Right atrium auricular region (tissue), 2 donors: ENCODE measurements around the gene FAM149A. TPM values are rescaled to one million over a fixed set of nuclear protein-coding genes. Genes with fewer than 3 reads are reported as not detected.

ENCODE experiments used
- DNase-seq: peaks from one replicate; pipeline ENCODE4 v3.0.0-alpha.2; 2019; ENCODE audit warnings: low spot score
- H3K27ac ChIP-seq, 2 donors: fragments of 200-600 bp; sonication (generic); 1 replicate in 1 of 2; 2 replicates in 1 of 2; pipeline ENCODE4 v1.5.1; 2016 to 2019
- H3K27me3 ChIP-seq, 2 donors: fragments of 200-600 bp; sonication (generic); one replicate each; pipeline versions ENCODE4 v1.5.1 to v1.6.0; 2017 to 2019
- H3K36me3 ChIP-seq: fragments of 200-600 bp; sonication (generic); one replicate; pipeline ENCODE4 v1.5.1; 2016
- H3K4me1 ChIP-seq, 2 donors: fragments of 200-600 bp; sonication (generic); one replicate each; pipeline versions ENCODE4 v1.5.1 to v1.6.0; 2017 to 2019
- H3K4me3 ChIP-seq, 2 donors: fragments of 200-600 bp; sonication (generic); 1 replicate in 1 of 2; 2 replicates in 1 of 2; pipeline ENCODE4 v1.5.1; 2017 to 2019; ENCODE audit warnings: mild to moderate bottlenecking in 1 of 2, moderate library complexity in 1 of 2
- H3K9me3 ChIP-seq, 2 donors: fragments of 200-600 bp; sonication (generic); one replicate each; pipeline ENCODE4 v1.5.1; 2019
- total RNA-seq, 2 donors: library from RNA; depleted of rRNA; stranded (reverse); fragments of >200 nt; gene quantifications; one replicate each; pipeline ENCODE4 v1.1.0, GENCODE V29; 2016
- TF ChIP-seq, protein P1 (sequence below), 2 donors: fragments of 200-600 bp; sonication (generic); IDR thresholded peaks; one replicate each; pipeline ENCODE4 v1.5.1; 2019; ENCODE audit warnings: antibody characterized with exemption in 2 of 2

FAM149A gene
- total RNA-seq, 2 donors from 2014 or later: 6.7 to 6.8 TPM

- Histone ChIP-seq H3K36me3 (peaks cover 8% of the 10 kb centered on the region), H3K27me3 (no peaks in the 10 kb centered on the region), H3K4me3 (peak overlapping the region; percentile 77 to 88), H3K27ac (peak overlapping the region; percentile 91 to 98), H3K4me1 (peaks cover 0 to 26% of the 10 kb centered on the region in 2 donors), H3K9me3 (no peaks in the 10 kb centered on the region)
- TF ChIP-seq, protein P1, sequence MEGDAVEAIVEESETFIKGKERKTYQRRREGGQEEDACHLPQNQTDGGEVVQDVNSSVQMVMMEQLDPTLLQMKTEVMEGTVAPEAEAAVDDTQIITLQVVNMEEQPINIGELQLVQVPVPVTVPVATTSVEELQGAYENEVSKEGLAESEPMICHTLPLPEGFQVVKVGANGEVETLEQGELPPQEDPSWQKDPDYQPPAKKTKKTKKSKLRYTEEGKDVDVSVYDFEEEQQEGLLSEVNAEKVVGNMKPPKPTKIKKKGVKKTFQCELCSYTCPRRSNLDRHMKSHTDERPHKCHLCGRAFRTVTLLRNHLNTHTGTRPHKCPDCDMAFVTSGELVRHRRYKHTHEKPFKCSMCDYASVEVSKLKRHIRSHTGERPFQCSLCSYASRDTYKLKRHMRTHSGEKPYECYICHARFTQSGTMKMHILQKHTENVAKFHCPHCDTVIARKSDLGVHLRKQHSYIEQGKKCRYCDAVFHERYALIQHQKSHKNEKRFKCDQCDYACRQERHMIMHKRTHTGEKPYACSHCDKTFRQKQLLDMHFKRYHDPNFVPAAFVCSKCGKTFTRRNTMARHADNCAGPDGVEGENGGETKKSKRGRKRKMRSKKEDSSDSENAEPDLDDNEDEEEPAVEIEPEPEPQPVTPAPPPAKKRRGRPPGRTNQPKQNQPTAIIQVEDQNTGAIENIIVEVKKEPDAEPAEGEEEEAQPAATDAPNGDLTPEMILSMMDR (IDR thresholded peaks at IDR 0.05): peak in 1 of 2 donors; percentile 20
- DNase-seq: no peak
Observed at GRCh38 chr4:186190581-186191199, 86.2 kb downstream of the FAM149A start.

DNA sequence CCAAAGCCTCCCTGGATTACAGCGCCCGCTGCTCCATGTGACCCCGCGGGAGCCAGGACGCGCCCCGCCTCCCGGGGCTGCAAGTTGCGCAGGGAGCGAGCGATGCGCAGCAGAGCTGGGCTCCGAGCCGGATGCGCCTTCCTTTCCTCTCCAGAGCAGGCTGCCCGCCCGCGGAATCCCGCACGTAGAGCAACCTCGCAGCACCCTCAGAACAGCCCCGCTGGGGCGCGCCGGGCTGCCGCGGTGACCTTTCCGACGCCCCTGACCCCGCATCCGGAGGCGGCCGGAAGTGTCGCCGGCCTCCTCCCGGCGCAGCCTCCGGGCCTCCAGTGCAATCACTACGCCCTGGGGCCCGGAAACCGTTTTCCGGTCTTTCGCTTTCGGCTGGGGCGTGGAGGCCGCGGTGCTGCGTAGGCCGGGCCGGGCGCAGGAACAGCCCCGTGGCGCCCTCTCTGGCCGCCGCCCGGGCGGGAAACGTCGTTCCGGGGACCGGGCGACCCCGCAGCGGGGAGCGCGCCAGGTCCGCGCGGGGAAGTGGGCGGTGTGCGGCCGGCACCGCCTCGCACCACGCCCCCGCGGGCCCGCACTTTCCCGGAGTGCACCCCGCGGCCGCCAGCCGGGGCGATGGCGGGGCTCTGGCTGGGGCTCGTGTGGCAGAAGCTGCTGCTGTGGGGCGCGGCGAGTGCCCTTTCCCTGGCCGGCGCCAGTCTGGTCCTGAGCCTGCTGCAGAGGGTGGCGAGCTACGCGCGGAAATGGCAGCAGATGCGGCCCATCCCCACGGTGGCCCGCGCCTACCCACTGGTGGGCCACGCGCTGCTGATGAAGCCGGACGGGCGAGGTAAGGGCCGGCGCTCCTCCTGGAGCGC lies 86.9 kb downstream of the FAM149A start, which contains the start of gene CYP4V2:
CYP4V2 (plus strand) TSS at position 368 of the 866 bp plus-strand sequence; CDS start at position 625, 257 bp downstream.
- no peaks in the 10 kb centered on the region for H3K9me3 ChIP-seq
- peaks cover 0 to 26% of the 10 kb centered on the region in 2 donors for H3K4me1 ChIP-seq
- peak within 1 kb of the TSS; percentile 77 to 88 for H3K4me3 ChIP-seq
- H3K36me3 ChIP-seq: peaks cover 8% of the 10 kb centered on the region
- H3K27ac ChIP-seq: peak within 1 kb of the TSS; percentile 91 to 98
- TF ChIP-seq, protein P1 (IDR thresholded peaks at IDR 0.05): peak; percentile 35 to 59
- H3K27me3 ChIP-seq: no peaks in the 10 kb centered on the region
- peak; percentile 75 for DNase-seq

- H3K27ac ChIP-seq: peak overlapping the region; percentile 91 to 98
- peak overlapping the region; percentile 77 to 88 for H3K4me3 ChIP-seq
- no peaks in the 10 kb centered on the region for H3K27me3 ChIP-seq
- TF ChIP-seq, protein P1 (IDR thresholded peaks at IDR 0.05): no peak
- H3K4me1 ChIP-seq: peaks cover 0 to 26% of the 10 kb centered on the region in 2 donors
- DNase-seq: peak; percentile 62
- H3K36me3 ChIP-seq: peaks cover 11% of the 10 kb centered on the region
- no peaks in the 10 kb centered on the region for H3K9me3 ChIP-seq
Observed at GRCh38 chr4:186192066-186192612, 87.6 kb downstream of the FAM149A start.

- DNase-seq: no peak
- H3K4me1 ChIP-seq: peaks cover 0 to 26% of the 10 kb centered on the region in 2 donors
- H3K36me3 ChIP-seq: peaks cover 13% of the 10 kb centered on the region
- H3K27me3 ChIP-seq: no peaks in the 10 kb centered on the region
- TF ChIP-seq, protein P1 (IDR thresholded peaks at IDR 0.05): no peak
- H3K4me3 ChIP-seq: no peak overlapping the region
- H3K9me3 ChIP-seq: no peaks in the 10 kb centered on the region
- H3K27ac ChIP-seq: peak overlapping the region; percentile 34 to 98
Observed at GRCh38 chr4:186193851-186194250, 89.3 kb downstream of the FAM149A start.

DNA sequence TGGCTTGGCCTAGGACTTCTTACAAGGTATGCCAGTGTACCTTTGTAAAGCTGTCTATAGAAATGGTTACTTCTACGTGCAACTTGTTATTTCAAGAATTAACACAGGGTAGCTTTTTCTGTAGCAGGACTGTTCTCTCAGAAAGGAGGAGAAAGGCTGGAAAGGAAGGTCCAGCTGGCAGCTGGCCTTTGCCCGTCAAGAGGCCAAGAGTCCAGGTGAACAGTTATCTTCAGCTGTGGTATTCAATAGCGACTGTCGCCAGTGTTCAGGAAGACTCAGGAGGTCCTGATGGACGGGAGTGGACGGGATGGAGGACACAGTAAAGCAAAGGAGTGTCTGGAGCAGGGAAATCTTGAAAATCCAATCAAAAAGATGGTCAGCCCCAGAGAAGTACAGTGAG lies 91.6 kb downstream of the FAM149A start:
- no peaks in the 10 kb centered on the region for H3K9me3 ChIP-seq
- peaks cover 0 to 17% of the 10 kb centered on the region in 2 donors for H3K4me1 ChIP-seq
- TF ChIP-seq, protein P1 (IDR thresholded peaks at IDR 0.05): no peak
- H3K27ac ChIP-seq: no peak overlapping the region
- DNase-seq: no peak
- H3K36me3 ChIP-seq: peaks cover 13% of the 10 kb centered on the region
- H3K27me3 ChIP-seq: no peaks in the 10 kb centered on the region
- no peak overlapping the region for H3K4me3 ChIP-seq
